Mesendoderm (in vitro differentiated cells): Measurements from ENCODE around the gene CCDC201. TPM values are rescaled to one million over a fixed set of nuclear protein-coding genes. Genes with fewer than 3 reads are reported as not detected.

Experiments used
- DNase-seq: peaks from one replicate; pipeline ENCODE4 v3.0.0; 2013
- H2AK5ac ChIP-seq: 2 replicates; pipeline ENCODE4 v1.6.1; 2013; ENCODE audit warnings: low read length, inconsistent platforms
- H2BK120ac ChIP-seq: 2 replicates; pipeline ENCODE4 v1.6.1; 2013; ENCODE audit warnings: low read depth, mild to moderate bottlenecking, low read length, moderate library complexity, mixed read lengths
- H2BK15ac ChIP-seq: replicated peaks from 2 replicates; pipeline ENCODE4 v1.6.1; 2013; ENCODE audit warnings: low read depth, mild to moderate bottlenecking, moderate library complexity
- H2BK5ac ChIP-seq: 2 replicates; pipeline ENCODE4 v1.6.1; 2013; ENCODE audit warnings: low read length, inconsistent platforms
- H3K18ac ChIP-seq: 2 replicates; pipeline ENCODE4 v1.6.1; 2013; ENCODE audit warnings: mild to moderate bottlenecking, low read length, mixed read lengths
- H3K23ac ChIP-seq: one replicate; pipeline ENCODE4 v1.6.1; 2013; ENCODE audit warnings: low read length
- H3K27ac ChIP-seq: 2 replicates; pipeline ENCODE4 v1.5.1; 2013; ENCODE audit warnings: low read depth, mild to moderate bottlenecking, inconsistent platforms, low read length, moderate library complexity
- H3K27me3 ChIP-seq: 2 replicates; pipeline ENCODE4 v1.6.1; 2013; ENCODE audit warnings: low read length, control low read depth, mild to moderate bottlenecking, inconsistent platforms; ENCODE audit not compliant: insufficient read depth, poor library complexity
- H3K36me3 ChIP-seq: 2 replicates; pipeline ENCODE4 v1.6.1; 2013; ENCODE audit warnings: low read length, inconsistent platforms; ENCODE audit not compliant: control insufficient read depth, insufficient read depth
- H3K4ac ChIP-seq: one replicate; pipeline ENCODE4 v1.6.1; 2013; ENCODE audit warnings: low read depth, mild to moderate bottlenecking, low read length, moderate library complexity
- H3K4me1 ChIP-seq: 2 replicates; pipeline ENCODE4 v1.6.1; 2013; ENCODE audit warnings: low read depth, low read length, inconsistent platforms; ENCODE audit not compliant: control insufficient read depth
- H3K4me2 ChIP-seq: 2 replicates; pipeline ENCODE4 v1.6.1; 2013; ENCODE audit warnings: low read length
- H3K4me3 ChIP-seq: 2 replicates; pipeline ENCODE4 v1.5.1; 2013; ENCODE audit warnings: mild to moderate bottlenecking, low read length
- H3K56ac ChIP-seq: one replicate; pipeline ENCODE4 v1.6.1; 2013; ENCODE audit warnings: low read length
- H3K79me1 ChIP-seq: 2 replicates; pipeline ENCODE4 v1.6.1; 2013; ENCODE audit warnings: low read length, inconsistent platforms
- H3K79me2 ChIP-seq: 2 replicates; pipeline ENCODE4 v1.6.1; 2013; ENCODE audit warnings: mild to moderate bottlenecking, low read length; ENCODE audit not compliant: control insufficient read depth, insufficient read depth
- H3K9ac ChIP-seq: 2 replicates; pipeline ENCODE4 v1.6.1; 2013; ENCODE audit warnings: low read length, inconsistent platforms
- H4K5ac ChIP-seq: one replicate; pipeline ENCODE4 v1.6.1; 2013; ENCODE audit warnings: low read length
- H4K8ac ChIP-seq: one replicate; pipeline ENCODE4 v1.6.1; 2013; ENCODE audit warnings: low read depth, mild to moderate bottlenecking, control low read depth, low read length, moderate library complexity
- WGBS: extraction: QIAGEN DNeasy Blood & Tissue Kit; methylation state at CpG from one replicate; pipeline ENCODE4 v1.1.7; 2013; ENCODE audit warnings: low lambda C conversion rate, missing lambda C conversion rate; ENCODE audit not compliant: insufficient coverage; ENCODE audit errors: extremely low coverage; 5-methylcytosine and 5-hydroxymethylcytosine counted together
- polyA plus RNA-seq, 2 experiments: library from polyadenylated mRNA; stranded (reverse); fragments of 200-250 nt; gene quantifications; one replicate each; pipeline ENCODE4 v1.2.3, GENCODE V29; 2013

Gene CCDC201, protein sequence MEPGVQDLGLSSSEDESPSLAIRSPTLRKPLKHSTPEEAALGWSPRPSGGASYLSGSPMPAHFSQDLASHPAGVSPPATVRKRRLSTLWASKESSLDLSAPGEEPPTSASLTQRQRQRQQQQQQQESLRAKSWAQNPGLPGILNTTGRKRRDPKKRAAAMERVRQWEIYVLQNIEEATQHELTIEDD
- polyA plus RNA-seq (2013, experiment 1 of 2): not detected
- not detected for polyA plus RNA-seq (2013, experiment 2 of 2)

DNA sequence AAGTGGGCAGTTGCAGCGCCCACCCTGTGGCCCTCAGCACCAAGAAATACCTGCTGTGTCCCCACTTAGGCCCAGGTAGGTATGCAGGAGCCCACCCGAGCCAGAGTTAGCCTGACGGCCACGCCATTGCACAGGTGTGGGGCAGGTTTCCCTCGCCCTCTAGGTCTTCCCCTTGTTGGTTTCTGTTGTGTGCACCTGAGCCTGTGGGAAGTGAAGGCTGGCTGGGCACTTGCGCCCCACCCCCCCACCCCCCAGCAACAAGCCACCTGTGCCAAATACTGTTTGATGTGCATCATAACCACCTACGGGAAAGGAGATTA lies at the start of gene CCDC201:
CCDC201 (minus strand) TSS at position 48 of the 320 bp plus-strand sequence. CDS start 75 bp downstream, outside the sequence.
- Histone ChIP-seq H3K56ac (no peak within 1 kb of the TSS), H3K4me1 (no peaks in the 10 kb centered on the region), H3K36me3 (no peaks in the 10 kb centered on the region), H3K4ac (no peak within 1 kb of the TSS), H3K4me2 (no peak within 1 kb of the TSS), H3K18ac (no peak within 1 kb of the TSS), H3K79me1 (no peaks in the 10 kb centered on the region), H3K79me2 (no peaks in the 10 kb centered on the region), H4K5ac (no peak within 1 kb of the TSS), H2AK5ac (no peak within 1 kb of the TSS), H3K23ac (no peak within 1 kb of the TSS), H3K9ac (no peak within 1 kb of the TSS), H4K8ac (no peak within 1 kb of the TSS), H3K27me3 (no peaks in the 10 kb centered on the region), H3K27ac (no peak within 1 kb of the TSS), H3K4me3 (no peak within 1 kb of the TSS), H2BK15ac (no peak within 1 kb of the TSS), H2BK120ac (no peak within 1 kb of the TSS), H2BK5ac (no peak within 1 kb of the TSS)
- no CpG with 5 or more reads among the region's 7 CpGs for WGBS
- DNase-seq: no peak

- H3K27ac ChIP-seq: no peak overlapping the region
- no CpG with 5 or more reads among the region's 36 CpGs for WGBS
- H4K5ac ChIP-seq: no peak overlapping the region
- H3K4ac ChIP-seq: no peak overlapping the region
- H3K18ac ChIP-seq: no peak overlapping the region
- H3K79me1 ChIP-seq: no peaks in the 10 kb centered on the region
- peak overlapping the region; percentile 71 for H3K4me2 ChIP-seq
- no peaks in the 10 kb centered on the region for H3K36me3 ChIP-seq
- H3K56ac ChIP-seq: peak overlapping the region; percentile 68
- peak; percentile 83 for DNase-seq
- no peak overlapping the region for H2BK5ac ChIP-seq
- H2BK120ac ChIP-seq: no peak overlapping the region
- H3K4me1 ChIP-seq: peaks cover 2% of the 10 kb centered on the region
- H2BK15ac ChIP-seq: no peak overlapping the region
- no peak overlapping the region for H3K23ac ChIP-seq
- no peak overlapping the region for H4K8ac ChIP-seq
- H3K9ac ChIP-seq: peak overlapping the region; percentile 51
- no peak overlapping the region for H2AK5ac ChIP-seq
- H3K4me3 ChIP-seq: peak overlapping the region; percentile 27
- peaks cover 17% of the 10 kb centered on the region for H3K27me3 ChIP-seq
- no peaks in the 10 kb centered on the region for H3K79me2 ChIP-seq
Measured at GRCh38 chr7:45921699-45922519, 49.0 kb upstream of the CCDC201 start.

GRCh38 chr7:45921381-45921698 lies 48.5 kb upstream of the CCDC201 start:
- Histone ChIP-seq H3K4me1 (peaks cover 2% of the 10 kb centered on the region), H3K9ac (no peak overlapping the region), H2BK5ac (no peak overlapping the region), H3K56ac (no peak overlapping the region), H3K79me1 (no peaks in the 10 kb centered on the region), H2AK5ac (no peak overlapping the region), H4K8ac (no peak overlapping the region), H3K27ac (no peak overlapping the region), H2BK15ac (no peak overlapping the region), H3K4me2 (peak overlapping the region; percentile 86), H3K4ac (no peak overlapping the region), H2BK120ac (no peak overlapping the region), H4K5ac (no peak overlapping the region), H3K18ac (no peak overlapping the region), H3K23ac (no peak overlapping the region), H3K27me3 (peaks cover 17% of the 10 kb centered on the region), H3K79me2 (no peaks in the 10 kb centered on the region), H3K4me3 (no peak overlapping the region), H3K36me3 (no peaks in the 10 kb centered on the region)
- DNase-seq: no peak
- no CpG with 5 or more reads among the region's 31 CpGs for WGBS

- Histone ChIP-seq H3K27me3 (peaks cover 17% of the 10 kb centered on the region), H3K4me3 (peak within 1 kb of the TSS; percentile 18), H3K18ac (no peak within 1 kb of the TSS), H3K79me1 (no peaks in the 10 kb centered on the region), H2BK120ac (no peak within 1 kb of the TSS), H3K56ac (peak within 1 kb of the TSS; percentile 73), H4K5ac (no peak within 1 kb of the TSS), H3K36me3 (no peaks in the 10 kb centered on the region), H3K9ac (peak within 1 kb of the TSS; percentile 54), H3K23ac (no peak within 1 kb of the TSS), H4K8ac (no peak within 1 kb of the TSS), H2AK5ac (no peak within 1 kb of the TSS), H3K4ac (no peak within 1 kb of the TSS), H3K27ac (no peak within 1 kb of the TSS), H2BK5ac (no peak within 1 kb of the TSS), H2BK15ac (no peak within 1 kb of the TSS), H3K4me1 (peaks cover 2% of the 10 kb centered on the region), H3K79me2 (no peaks in the 10 kb centered on the region), H3K4me2 (peak within 1 kb of the TSS; percentile 86)
- peak; percentile 76 for DNase-seq
- WGBS: no CpG with 5 or more reads among the region's 111 CpGs
Measured at GRCh38 chr7:45920502-45921380, 47.9 kb upstream of the CCDC201 start, which contains the start of gene IGFBP3. Gene IGFBP3, minus strand, starts transcription at chr7:45921272. Its CDS starts 132 bp downstream, at chr7:45921140.

- Histone ChIP-seq H3K4ac (no peak overlapping the region), H3K36me3 (no peaks in the 10 kb centered on the region), H3K79me1 (no peaks in the 10 kb centered on the region), H3K4me1 (peaks cover 2% of the 10 kb centered on the region), H3K27me3 (peaks cover 17% of the 10 kb centered on the region), H2BK15ac (no peak overlapping the region), H3K23ac (no peak overlapping the region), H3K27ac (no peak overlapping the region), H2BK120ac (no peak overlapping the region), H4K8ac (no peak overlapping the region), H3K4me3 (no peak overlapping the region), H3K4me2 (peak overlapping the region; percentile 11), H3K18ac (no peak overlapping the region), H2AK5ac (no peak overlapping the region), H3K56ac (no peak overlapping the region), H2BK5ac (no peak overlapping the region), H3K79me2 (no peaks in the 10 kb centered on the region), H3K9ac (no peak overlapping the region), H4K5ac (no peak overlapping the region)
- no peak for DNase-seq
- WGBS: no CpG with 5 or more reads among the region's 19 CpGs
Measured at GRCh38 chr7:45919993-45920459, 47.1 kb upstream of the CCDC201 start.
